BLaER1 (cell line): ENCODE results near the gene CC2D2B.
"Not testable (repeated sequence)": the region's sequence is repeated elsewhere in the genome, so short reads cannot be mapped to it uniquely, and the experiment has no call there.

Experiments used
- H3K27ac ChIP-seq: shearing (Covaris generic); formaldehyde crosslinking; 2 replicates; pipeline ENCODE4 v1.8.1; 2022
- H3K27me3 ChIP-seq: shearing (Covaris generic); formaldehyde crosslinking; 2 replicates; pipeline ENCODE4 v1.8.1; 2022
- H3K36me3 ChIP-seq: shearing (Covaris generic); formaldehyde crosslinking; 2 replicates; pipeline ENCODE4 v1.8.1; 2022
- H3K4me1 ChIP-seq: shearing (Covaris generic); formaldehyde crosslinking; 2 replicates; pipeline ENCODE4 v1.8.1; 2022
- H3K4me2 ChIP-seq: shearing (Covaris generic); formaldehyde crosslinking; 2 replicates; pipeline ENCODE4 v1.8.1; 2022
- H3K4me3 ChIP-seq: shearing (Covaris generic); formaldehyde crosslinking; 2 replicates; pipeline ENCODE4 v1.8.1; 2022
- H3K9ac ChIP-seq: shearing (Covaris generic); formaldehyde crosslinking; 2 replicates; pipeline ENCODE4 v1.8.1; 2022
- H3K9me3 ChIP-seq: shearing (Covaris generic); formaldehyde crosslinking; 2 replicates; pipeline ENCODE4 v1.8.1; 2022
- H4K20me1 ChIP-seq: shearing (Covaris generic); formaldehyde crosslinking; 2 replicates; pipeline ENCODE4 v1.8.1; 2022
- Cebpa-rat ChIP-seq: shearing (Covaris generic); IDR thresholded peaks from 2 replicates; pipeline ENCODE4 v1.8.1; 2022

The CC2D2B gene

GRCh38 chr10:95873651-95874050 is 34.1 kb upstream of the CC2D2B start:
- Histone ChIP-seq H3K9ac (no peak overlapping the region), H3K27me3 (no peaks in the 10 kb centered on the region), H3K4me3 (no peak overlapping the region)

GRCh38 chr10:95874783-95875182 is 33.0 kb upstream of the CC2D2B start:
- not testable (repeated sequence) for H3K27me3 ChIP-seq, H3K9ac ChIP-seq, H4K20me1 ChIP-seq, H3K4me3 ChIP-seq, H3K4me2 ChIP-seq, H3K4me1 ChIP-seq, H3K27ac ChIP-seq
- Histone ChIP-seq H3K36me3 (peaks cover 54% of the 10 kb centered on the region), H3K9me3 (peaks cover 30% of the 10 kb centered on the region)

More at GRCh38 chr10:95873651-95874050, 34.1 kb upstream of the CC2D2B start:
- Histone ChIP-seq H4K20me1 (no peaks in the 10 kb centered on the region), H3K36me3 (peaks cover 54% of the 10 kb centered on the region), H3K9me3 (peaks cover 30% of the 10 kb centered on the region), H3K27ac (no peak overlapping the region), H3K4me1 (no peaks in the 10 kb centered on the region), H3K4me2 (no peak overlapping the region)
- no peak for TF ChIP-seq Cebpa-rat

GRCh38 chr10:95876756-95877155 is 31.0 kb upstream of the CC2D2B start:
- no peak for TF ChIP-seq Cebpa-rat
- Histone ChIP-seq H3K36me3 (peaks cover 59% of the 10 kb centered on the region), H3K27ac (no peak overlapping the region), H3K27me3 (no peaks in the 10 kb centered on the region), H3K9ac (no peak overlapping the region), H3K9me3 (peaks cover 34% of the 10 kb centered on the region), H3K4me2 (no peak overlapping the region), H3K4me1 (no peaks in the 10 kb centered on the region), H3K4me3 (no peak overlapping the region), H4K20me1 (no peaks in the 10 kb centered on the region)

- H3K9ac ChIP-seq: no peak overlapping the region
- peaks cover 53% of the 10 kb centered on the region for H3K36me3 ChIP-seq
- TF ChIP-seq Cebpa-rat: no peak
- H3K9me3 ChIP-seq: peaks cover 34% of the 10 kb centered on the region
- H3K27me3 ChIP-seq: no peaks in the 10 kb centered on the region
- H3K4me3 ChIP-seq: no peak overlapping the region
- no peaks in the 10 kb centered on the region for H4K20me1 ChIP-seq
- no peaks in the 10 kb centered on the region for H3K4me1 ChIP-seq
- no peak overlapping the region for H3K4me2 ChIP-seq
- no peak overlapping the region for H3K27ac ChIP-seq
Measured at GRCh38 chr10:95877881-95878280, 29.9 kb upstream of the CC2D2B start.

- Histone ChIP-seq H3K27ac (no peak overlapping the region), H3K4me2 (no peak overlapping the region), H3K27me3 (no peaks in the 10 kb centered on the region), H3K9ac (no peak overlapping the region), H3K4me1 (no peaks in the 10 kb centered on the region), H3K9me3 (peaks cover 6% of the 10 kb centered on the region), H3K36me3 (peaks cover 27% of the 10 kb centered on the region), H4K20me1 (no peaks in the 10 kb centered on the region), H3K4me3 (no peak overlapping the region)
- no peak for TF ChIP-seq Cebpa-rat
Measured at GRCh38 chr10:95880704-95881103, 27.1 kb upstream of the CC2D2B start.

GRCh38 chr10:95881316-95881715 is 26.5 kb upstream of the CC2D2B start:
- H3K9ac ChIP-seq: no peak overlapping the region
- peaks cover 4% of the 10 kb centered on the region for H3K9me3 ChIP-seq

GRCh38 chr10:95889830-95890229 is 17.9 kb upstream of the CC2D2B start:
- no peak overlapping the region for H3K9ac ChIP-seq
- H3K4me3 ChIP-seq: no peak overlapping the region
- no peaks in the 10 kb centered on the region for H3K4me1 ChIP-seq
- no peak overlapping the region for H3K4me2 ChIP-seq
- H3K27me3 ChIP-seq: no peaks in the 10 kb centered on the region
- TF ChIP-seq Cebpa-rat: no peak
- no peak overlapping the region for H3K27ac ChIP-seq
- H3K9me3 ChIP-seq: no peaks in the 10 kb centered on the region
- no peaks in the 10 kb centered on the region for H4K20me1 ChIP-seq
- H3K36me3 ChIP-seq: peaks cover 64% of the 10 kb centered on the region

More at GRCh38 chr10:95881316-95881715, 26.5 kb upstream of the CC2D2B start:
- Histone ChIP-seq H3K4me1 (no peaks in the 10 kb centered on the region), H3K4me3 (no peak overlapping the region), H3K4me2 (no peak overlapping the region), H3K36me3 (peaks cover 21% of the 10 kb centered on the region), H3K27me3 (no peaks in the 10 kb centered on the region), H4K20me1 (no peaks in the 10 kb centered on the region), H3K27ac (no peak overlapping the region)
- no peak for TF ChIP-seq Cebpa-rat

- Histone ChIP-seq H3K36me3 (peaks cover 68% of the 10 kb centered on the region), H3K4me2 (no peak overlapping the region), H3K9me3 (no peaks in the 10 kb centered on the region), H3K4me3 (no peak overlapping the region), H4K20me1 (no peaks in the 10 kb centered on the region), H3K27me3 (no peaks in the 10 kb centered on the region), H3K27ac (no peak overlapping the region), H3K9ac (no peak overlapping the region), H3K4me1 (no peaks in the 10 kb centered on the region)
- no peak for TF ChIP-seq Cebpa-rat
Measured at GRCh38 chr10:95896071-95896850, 11.5 kb upstream of the CC2D2B start.

GRCh38 chr10:95905897-95906580 is 1.7 kb upstream of the CC2D2B start:
- H3K4me2 ChIP-seq, H3K9me3 ChIP-seq, H3K4me3 ChIP-seq, H3K27ac ChIP-seq, H3K9ac ChIP-seq, H4K20me1 ChIP-seq: not testable (repeated sequence)
- H3K4me1 ChIP-seq: peaks cover 34% of the 10 kb centered on the region
- H3K27me3 ChIP-seq: peaks cover 16% of the 10 kb centered on the region
- peaks cover 42% of the 10 kb centered on the region for H3K36me3 ChIP-seq

- no peak for TF ChIP-seq Cebpa-rat
- H3K9me3 ChIP-seq: 0 out of 2 replicates have a peak, but pooled peaks cover 5% of the 10 kb centered on the region
- H4K20me1 ChIP-seq: no peaks in the 10 kb centered on the region
- peak overlapping the region; percentile 84 for H3K4me2 ChIP-seq
- H3K27ac ChIP-seq: peak overlapping the region; percentile 76
- H3K27me3 ChIP-seq: peaks cover 16% of the 10 kb centered on the region
- H3K4me3 ChIP-seq: peak overlapping the region; percentile 81
- peak overlapping the region; percentile 82 for H3K9ac ChIP-seq
- H3K4me1 ChIP-seq: peaks cover 34% of the 10 kb centered on the region
- peaks cover 40% of the 10 kb centered on the region for H3K36me3 ChIP-seq
Measured at GRCh38 chr10:95906677-95907455, 909 bp upstream of the CC2D2B start.
